ENCODE results near the gene TNFRSF9. TPM values are rescaled to one million over a fixed set of nuclear protein-coding genes. Genes with fewer than 3 reads are reported as not detected.
"Not testable (repeated sequence)": the region's sequence is repeated elsewhere in the genome, so short reads cannot be mapped to it uniquely, and the experiment has no call there.

The TNFRSF9 gene
- total and polyA plus RNA-seq, 2 experiments from 2014 or later, result not detected

- Histone ChIP-seq H3K9me3 (ENCODE audit: low read depth) (no peaks in the 10 kb centered on the region), H2AFZ (no peak overlapping the region), H3K79me2 (ENCODE audit: insufficient read depth) (peaks cover 73% of the 10 kb centered on the region), H3K4me2 (ENCODE audit: unreplicated experiment) (no peak overlapping the region), H3F3A (ENCODE audit: insufficient read depth) (peaks cover 5% of the 10 kb centered on the region; the same call in 1 of the 2 replicates), H3K27me3 (replicated peaks; ENCODE audit: insufficient read depth) (no peaks in the 10 kb centered on the region), H3K4me3 (no peak overlapping the region), H3K27ac (no peak overlapping the region), H3K36me3 (ENCODE audit: low read depth) (peaks cover 65% of the 10 kb centered on the region), H4K20me1 (ENCODE audit: insufficient read depth) (0 out of 2 replicates have a peak, but pooled peaks cover 5% of the 10 kb centered on the region), H3K9me2 (ENCODE audit: insufficient read depth) (no peaks in the 10 kb centered on the region), H3K9ac (no peak overlapping the region), H3K4me1 (ENCODE audit: insufficient read depth) (no peaks in the 10 kb centered on the region)
- no peak for DNase-seq
- 82 to 87% methylated on average over 2 of the region's 2 CpGs for WGBS, 2 experiments (ENCODE audit: low coverage in 1 of 2, low lambda C conversion rate in 2 of 2, missing lambda C conversion rate in 2 of 2)
- TF ChIP-seq EZH2 (IDR thresholded peaks at IDR 0.05; ENCODE audit: insufficient read depth, poor library complexity, severe bottlenecking) (no peak), EZH2phosphoT487 (IDR thresholded peaks at IDR 0.05; ENCODE audit: insufficient read depth, low read depth) (no peak)
- in situ Hi-C loops (cut with MboI), result no loop called here
Measured at GRCh38 chr1:7970246-7970645, 29.6 kb upstream of the TNFRSF9 start.

DNA sequence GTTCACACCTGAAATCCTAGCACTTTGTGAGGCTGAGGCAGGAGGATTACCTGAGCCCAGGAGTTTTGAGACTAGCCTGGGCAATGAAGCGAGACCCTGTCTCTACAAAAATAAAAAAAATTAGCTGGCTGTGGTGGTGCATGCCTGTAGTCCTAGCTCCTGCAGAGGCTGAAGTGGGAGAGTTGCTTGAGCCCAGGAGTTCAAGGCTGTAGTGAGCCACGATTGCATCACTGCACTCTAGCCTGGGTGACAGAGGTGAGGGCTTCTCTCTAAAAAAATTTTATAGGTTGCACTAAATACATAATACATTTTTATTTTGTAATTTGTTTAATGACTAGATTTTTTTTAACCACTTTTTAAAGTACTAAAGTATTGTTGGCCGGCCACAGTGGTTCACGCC, 27.0 kb upstream of the TNFRSF9 start:
- no peak overlapping the region for H3K27ac ChIP-seq
- H3K4me1 ChIP-seq (ENCODE audit: insufficient read depth), result peaks cover 4% of the 10 kb centered on the region; the same call in 1 of the 2 replicates
- H3K79me2 ChIP-seq (ENCODE audit: insufficient read depth), result peaks cover 93% of the 10 kb centered on the region
- H3K27me3 ChIP-seq (replicated peaks; ENCODE audit: insufficient read depth), result no peaks in the 10 kb centered on the region
- WGBS, 2 experiments (ENCODE audit: low coverage in 1 of 2, low lambda C conversion rate in 2 of 2, missing lambda C conversion rate in 2 of 2), result 61% methylated on average over 4 of the region's 4 CpGs
- H3K9me2 ChIP-seq (ENCODE audit: insufficient read depth), result no peaks in the 10 kb centered on the region
- H3F3A ChIP-seq (ENCODE audit: insufficient read depth), result no peaks in the 10 kb centered on the region
- TF ChIP-seq EZH2 (IDR thresholded peaks at IDR 0.05; ENCODE audit: insufficient read depth, poor library complexity, severe bottlenecking) (no peak), EZH2phosphoT487 (IDR thresholded peaks at IDR 0.05; ENCODE audit: insufficient read depth, low read depth) (no peak)
- peaks cover 77% of the 10 kb centered on the region for H3K36me3 ChIP-seq (ENCODE audit: low read depth)
- no peaks in the 10 kb centered on the region for H3K9me3 ChIP-seq (ENCODE audit: low read depth)
- H3K9ac ChIP-seq, result no peak overlapping the region
- in situ Hi-C loops (cut with MboI), result no loop called here
- H4K20me1 ChIP-seq (ENCODE audit: insufficient read depth), result 0 out of 2 replicates have a peak, but pooled peaks cover 5% of the 10 kb centered on the region
- no peak for DNase-seq
- no peak overlapping the region for H2AFZ ChIP-seq
- no peak overlapping the region for H3K4me3 ChIP-seq
- no peak overlapping the region for H3K4me2 ChIP-seq (ENCODE audit: unreplicated experiment)

DNA sequence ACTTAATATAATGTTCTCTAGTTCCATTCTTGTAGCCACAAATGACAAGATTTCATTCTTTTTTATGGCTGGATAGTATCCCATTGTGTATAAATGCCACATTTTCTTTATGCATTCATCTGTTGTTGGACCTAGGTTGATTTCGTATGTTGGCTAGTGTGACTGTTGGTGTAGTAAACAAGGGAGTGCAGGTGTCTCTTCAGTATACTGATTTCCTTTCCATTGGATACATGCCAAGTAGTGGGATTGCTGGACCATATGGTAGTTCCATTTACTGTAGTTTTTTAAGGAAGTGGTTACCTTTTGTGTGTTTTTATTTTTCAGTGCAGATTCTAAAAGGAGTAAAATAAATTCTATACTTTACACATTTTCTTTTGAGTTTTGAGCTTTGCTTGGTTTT, 26.6 kb upstream of the TNFRSF9 start:
- in situ Hi-C loops (cut with MboI), result no loop called here
- H4K20me1 ChIP-seq (ENCODE audit: insufficient read depth), result 0 out of 2 replicates have a peak, but pooled peaks cover 5% of the 10 kb centered on the region
- H3K79me2 ChIP-seq (ENCODE audit: insufficient read depth), result peaks cover 94% of the 10 kb centered on the region

DNA sequence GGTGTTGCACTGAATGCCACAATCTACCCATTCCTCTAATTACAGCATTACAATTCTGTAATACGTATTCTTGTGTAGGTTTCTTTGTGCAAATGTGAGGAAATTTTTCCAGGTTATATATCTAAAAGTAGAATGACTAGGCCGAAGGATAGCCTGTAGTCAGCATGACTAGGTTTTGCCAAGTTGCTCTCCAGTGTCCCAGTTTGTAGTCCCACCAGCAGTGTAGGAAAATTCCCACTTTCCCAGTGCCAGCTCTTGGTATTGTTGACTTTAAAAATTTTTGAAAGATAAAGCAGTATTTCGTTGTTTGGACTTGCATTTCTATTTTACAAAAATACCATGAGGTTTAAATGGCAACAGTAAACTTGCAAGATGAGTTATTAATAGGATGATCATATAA, 23.8 kb upstream of the TNFRSF9 start:
- no peaks in the 10 kb centered on the region for H3F3A ChIP-seq (ENCODE audit: insufficient read depth)
- no peaks in the 10 kb centered on the region for H3K9me3 ChIP-seq (ENCODE audit: low read depth)
- no peak for TF ChIP-seq EZH2 (IDR thresholded peaks at IDR 0.05; ENCODE audit: insufficient read depth, poor library complexity, severe bottlenecking)
- TF ChIP-seq EZH2phosphoT487 (IDR thresholded peaks at IDR 0.05; ENCODE audit: insufficient read depth, low read depth), result no peak
- H3K4me3 ChIP-seq, result no peak overlapping the region
- H4K20me1 ChIP-seq (ENCODE audit: insufficient read depth), result 0 out of 2 replicates have a peak, but pooled peaks cover 5% of the 10 kb centered on the region
- H3K27me3 ChIP-seq (replicated peaks; ENCODE audit: insufficient read depth), result no peaks in the 10 kb centered on the region
- no peaks in the 10 kb centered on the region for H3K9me2 ChIP-seq (ENCODE audit: insufficient read depth)
- no peak for DNase-seq
- H2AFZ ChIP-seq, result no peak overlapping the region
- H3K4me1 ChIP-seq (ENCODE audit: insufficient read depth), result peaks cover 11% of the 10 kb centered on the region
- in situ Hi-C loops (cut with MboI), result no loop called here
- H3K79me2 ChIP-seq (ENCODE audit: insufficient read depth), result peaks cover 78% of the 10 kb centered on the region
- no peak overlapping the region for H3K9ac ChIP-seq
- H3K27ac ChIP-seq, result no peak overlapping the region
- H3K36me3 ChIP-seq (ENCODE audit: low read depth), result peaks cover 48% of the 10 kb centered on the region
- no peak overlapping the region for H3K4me2 ChIP-seq (ENCODE audit: unreplicated experiment)
- WGBS, 2 experiments (ENCODE audit: low coverage in 1 of 2, low lambda C conversion rate in 2 of 2, missing lambda C conversion rate in 2 of 2), result 94 to 98% methylated on average over 3 of the region's 3 CpGs

More for the DNA sequence above, 26.6 kb upstream of the TNFRSF9 start:
- H3K27me3 ChIP-seq (replicated peaks; ENCODE audit: insufficient read depth), result no peaks in the 10 kb centered on the region
- H3K9ac ChIP-seq, result no peak overlapping the region
- H3K9me3 ChIP-seq (ENCODE audit: low read depth), result no peaks in the 10 kb centered on the region
- H3K27ac ChIP-seq, result no peak overlapping the region
- TF ChIP-seq EZH2phosphoT487 (IDR thresholded peaks at IDR 0.05; ENCODE audit: insufficient read depth, low read depth) (no peak), EZH2 (IDR thresholded peaks at IDR 0.05; ENCODE audit: insufficient read depth, poor library complexity, severe bottlenecking) (no peak)
- peaks cover 73% of the 10 kb centered on the region for H3K36me3 ChIP-seq (ENCODE audit: low read depth)
- no peak for DNase-seq
- peaks cover 4% of the 10 kb centered on the region; the same call in 1 of the 2 replicates for H3K4me1 ChIP-seq (ENCODE audit: insufficient read depth)
- no peak overlapping the region for H3K4me3 ChIP-seq
- WGBS, 2 experiments (ENCODE audit: low coverage in 1 of 2, low lambda C conversion rate in 2 of 2, missing lambda C conversion rate in 2 of 2), result 95 to 100% methylated on average over 1 of the region's 1 CpG
- no peak overlapping the region for H2AFZ ChIP-seq
- no peaks in the 10 kb centered on the region for H3F3A ChIP-seq (ENCODE audit: insufficient read depth)
- H3K4me2 ChIP-seq (ENCODE audit: unreplicated experiment), result no peak overlapping the region
- H3K9me2 ChIP-seq (ENCODE audit: insufficient read depth), result no peaks in the 10 kb centered on the region

- H3K4me2 ChIP-seq (ENCODE audit: unreplicated experiment); H3K4me3 ChIP-seq; H3K9me2 ChIP-seq (ENCODE audit: insufficient read depth); H3K27ac ChIP-seq; H4K20me1 ChIP-seq (ENCODE audit: insufficient read depth); H3K9me3 ChIP-seq (ENCODE audit: low read depth); H3K27me3 ChIP-seq (replicated peaks; ENCODE audit: insufficient read depth); H3K9ac ChIP-seq; H3F3A ChIP-seq (ENCODE audit: insufficient read depth); DNase-seq; H2AFZ ChIP-seq; in situ Hi-C loops (cut with MboI): not testable (repeated sequence)
- Histone ChIP-seq H3K79me2 (ENCODE audit: insufficient read depth) (peaks cover 72% of the 10 kb centered on the region), H3K36me3 (ENCODE audit: low read depth) (peaks cover 42% of the 10 kb centered on the region), H3K4me1 (ENCODE audit: insufficient read depth) (peaks cover 11% of the 10 kb centered on the region)
- WGBS, 2 experiments (ENCODE audit: low coverage in 1 of 2, low lambda C conversion rate in 2 of 2, missing lambda C conversion rate in 2 of 2), result 90 to 91% methylated on average over 7 of the region's 7 CpGs
Measured at GRCh38 chr1:7963841-7964240, 23.2 kb upstream of the TNFRSF9 start.

DNA sequence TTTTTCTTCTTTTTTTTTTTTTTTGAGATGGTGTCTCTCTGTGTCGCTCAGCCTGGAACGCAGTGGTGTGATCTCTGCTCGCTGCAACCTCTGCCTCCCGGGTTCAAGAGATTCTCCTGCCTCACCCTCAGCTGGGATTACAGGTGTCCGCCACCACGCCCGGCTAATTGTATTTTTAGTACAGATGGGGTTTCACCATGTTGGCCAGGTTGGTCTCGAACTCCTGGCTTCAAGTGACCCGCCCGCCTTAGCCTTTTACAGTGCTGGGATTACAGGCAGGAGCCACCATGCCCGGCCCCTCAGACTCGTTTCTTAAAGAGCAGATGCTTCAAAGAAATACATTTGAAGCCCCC, 22.7 kb upstream of the TNFRSF9 start:
- 89 to 93% methylated on average over 10 to 12 of the region's 12 CpGs for WGBS, 2 experiments (ENCODE audit: low coverage in 1 of 2, low lambda C conversion rate in 2 of 2, missing lambda C conversion rate in 2 of 2)
- Histone ChIP-seq H3K79me2 (ENCODE audit: insufficient read depth) (peaks cover 67% of the 10 kb centered on the region), H3K36me3 (ENCODE audit: low read depth) (peaks cover 40% of the 10 kb centered on the region), H3K4me1 (ENCODE audit: insufficient read depth) (peaks cover 11% of the 10 kb centered on the region), H3K9ac (0 out of 2 replicates have a peak overlapping the region, but pooled peaks have one; percentile 97)
- DNase-seq; in situ Hi-C loops (cut with MboI); H3K4me3 ChIP-seq; H4K20me1 ChIP-seq (ENCODE audit: insufficient read depth); H3K4me2 ChIP-seq (ENCODE audit: unreplicated experiment); H3K27ac ChIP-seq; H3K27me3 ChIP-seq (replicated peaks; ENCODE audit: insufficient read depth); H3K9me3 ChIP-seq (ENCODE audit: low read depth); H2AFZ ChIP-seq; H3K9me2 ChIP-seq (ENCODE audit: insufficient read depth); H3F3A ChIP-seq (ENCODE audit: insufficient read depth): not testable (repeated sequence)
